ENCODE data around the gene SLC39A11.

SLC39A11 gene

DNA sequence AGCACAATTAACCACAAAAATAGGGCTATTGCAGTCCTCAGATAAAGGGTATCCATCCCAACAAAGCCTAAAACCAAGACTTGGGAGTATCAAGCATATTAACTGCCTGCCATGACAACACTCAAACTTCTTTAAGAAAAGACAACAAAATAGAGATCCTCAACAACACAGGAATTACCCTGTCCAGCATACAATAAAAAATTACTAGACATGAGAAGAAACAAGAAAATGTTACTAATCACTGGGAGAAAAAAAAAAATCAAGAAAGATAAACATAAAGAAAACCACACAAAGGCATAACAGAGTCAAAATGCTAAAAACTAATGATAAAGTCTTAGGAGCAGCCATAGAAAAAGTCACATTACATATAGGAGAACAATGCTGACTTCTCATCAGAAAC, 73.9 kb downstream of the SLC39A11 start (continued):
- TF ChIP-seq BACH2 (CRISPR knock-in tag; IDR thresholded peaks at IDR 0.05; ENCODE audit: borderline replicate concordance), result no peak
- TF ChIP-seq, protein P1, sequence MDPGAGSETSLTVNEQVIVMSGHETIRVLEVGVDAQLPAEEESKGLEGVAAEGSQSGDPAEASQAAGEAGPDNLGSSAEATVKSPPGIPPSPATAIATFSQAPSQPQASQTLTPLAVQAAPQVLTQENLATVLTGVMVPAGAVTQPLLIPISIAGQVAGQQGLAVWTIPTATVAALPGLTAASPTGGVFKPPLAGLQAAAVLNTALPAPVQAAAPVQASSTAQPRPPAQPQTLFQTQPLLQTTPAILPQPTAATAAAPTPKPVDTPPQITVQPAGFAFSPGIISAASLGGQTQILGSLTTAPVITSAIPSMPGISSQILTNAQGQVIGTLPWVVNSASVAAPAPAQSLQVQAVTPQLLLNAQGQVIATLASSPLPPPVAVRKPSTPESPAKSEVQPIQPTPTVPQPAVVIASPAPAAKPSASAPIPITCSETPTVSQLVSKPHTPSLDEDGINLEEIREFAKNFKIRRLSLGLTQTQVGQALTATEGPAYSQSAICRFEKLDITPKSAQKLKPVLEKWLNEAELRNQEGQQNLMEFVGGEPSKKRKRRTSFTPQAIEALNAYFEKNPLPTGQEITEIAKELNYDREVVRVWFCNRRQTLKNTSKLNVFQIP (CRISPR knock-in tag; IDR thresholded peaks at IDR 0.05; ENCODE audit: borderline replicate concordance, low read depth), result no peak
- no peak for TF ChIP-seq TOX (CRISPR knock-in tag; IDR thresholded peaks at IDR 0.05; ENCODE audit: borderline replicate concordance)
- TF ChIP-seq TCF4 (CRISPR knock-in tag; IDR thresholded peaks at IDR 0.05; ENCODE audit: borderline replicate concordance), result no peak

DNA sequence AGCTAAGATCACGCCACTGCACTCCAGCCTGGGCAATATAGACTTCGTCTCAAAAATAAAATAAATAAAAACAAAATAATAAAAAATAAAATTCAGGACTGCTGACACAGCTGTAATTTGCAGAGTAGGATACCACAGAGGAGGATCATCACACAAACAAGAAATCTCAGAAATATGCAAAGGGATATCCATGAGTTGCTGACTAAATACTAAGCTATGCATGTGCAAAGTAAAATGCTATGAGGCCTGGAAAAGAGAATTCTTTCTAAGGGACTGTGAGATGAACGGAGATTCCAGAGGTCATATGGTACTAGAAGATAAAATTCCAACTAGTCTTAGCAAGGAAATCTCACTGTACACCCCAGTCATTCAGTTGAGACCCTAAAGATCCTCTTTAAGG, 74.8 kb downstream of the SLC39A11 start:
- TF ChIP-seq ZNF70 (CRISPR knock-in tag; IDR thresholded peaks at IDR 0.05) (no peak), ZNF565 (CRISPR knock-in tag; conservative IDR thresholded peaks at IDR 0.05; ENCODE audit: low read depth) (no peak)
- ATAC-seq, result peak; percentile 84

DNA sequence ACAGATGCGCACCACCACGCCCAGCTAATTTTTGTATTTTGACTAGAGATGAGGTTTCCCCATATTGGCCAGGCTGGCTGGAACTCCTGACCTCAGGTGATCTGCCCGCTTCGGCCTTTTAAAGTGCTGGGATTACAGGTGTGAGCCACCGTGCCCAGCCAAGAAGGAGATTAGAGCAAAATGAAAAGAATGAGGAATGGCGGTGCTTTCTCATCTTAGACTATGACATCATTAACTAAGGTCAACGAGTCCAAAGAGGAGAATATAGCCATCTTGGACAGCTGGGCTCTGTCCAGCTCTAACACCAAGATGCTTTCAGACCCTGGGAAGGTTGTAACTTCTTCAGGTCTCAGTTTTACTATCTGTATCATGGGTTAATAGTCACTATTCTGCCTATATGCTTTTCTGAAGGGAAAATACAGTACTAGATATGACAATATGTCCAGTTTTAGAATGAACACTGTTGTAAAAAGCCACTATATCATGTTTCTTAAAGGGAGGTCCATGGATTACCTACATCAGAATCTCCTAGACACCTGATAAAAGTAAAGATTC, 76.7 kb downstream of the SLC39A11 start:
- TF ChIP-seq BACH2 (CRISPR knock-in tag; IDR thresholded peaks at IDR 0.05; ENCODE audit: borderline replicate concordance) (no peak), ARNTL (CRISPR knock-in tag; IDR thresholded peaks at IDR 0.05; ENCODE audit: borderline replicate concordance, low read depth) (no peak), TCF4 (CRISPR knock-in tag; IDR thresholded peaks at IDR 0.05; ENCODE audit: borderline replicate concordance) (no peak), ZC3H10 (CRISPR knock-in tag; IDR thresholded peaks at IDR 0.05) (no peak), ZFP30 (CRISPR knock-in tag; IDR thresholded peaks at IDR 0.05) (no peak), ISL1 (CRISPR knock-in tag; IDR thresholded peaks at IDR 0.05) (no peak), ZNF8 (CRISPR knock-in tag; IDR thresholded peaks at IDR 0.05) (no peak), TOX (CRISPR knock-in tag; IDR thresholded peaks at IDR 0.05; ENCODE audit: borderline replicate concordance) (no peak), OSR1 (CRISPR knock-in tag; IDR thresholded peaks at IDR 0.05) (no peak), CSDC2 (CRISPR knock-in tag; IDR thresholded peaks at IDR 0.05) (no peak), ESRRG (CRISPR knock-in tag; IDR thresholded peaks at IDR 0.05) (no peak), ZFP3 (CRISPR knock-in tag; IDR thresholded peaks at IDR 0.05) (no peak), ZNF70 (CRISPR knock-in tag; IDR thresholded peaks at IDR 0.05) (no peak), RARB (CRISPR knock-in tag; IDR thresholded peaks at IDR 0.05) (no peak)
- TF ChIP-seq, protein P2, sequence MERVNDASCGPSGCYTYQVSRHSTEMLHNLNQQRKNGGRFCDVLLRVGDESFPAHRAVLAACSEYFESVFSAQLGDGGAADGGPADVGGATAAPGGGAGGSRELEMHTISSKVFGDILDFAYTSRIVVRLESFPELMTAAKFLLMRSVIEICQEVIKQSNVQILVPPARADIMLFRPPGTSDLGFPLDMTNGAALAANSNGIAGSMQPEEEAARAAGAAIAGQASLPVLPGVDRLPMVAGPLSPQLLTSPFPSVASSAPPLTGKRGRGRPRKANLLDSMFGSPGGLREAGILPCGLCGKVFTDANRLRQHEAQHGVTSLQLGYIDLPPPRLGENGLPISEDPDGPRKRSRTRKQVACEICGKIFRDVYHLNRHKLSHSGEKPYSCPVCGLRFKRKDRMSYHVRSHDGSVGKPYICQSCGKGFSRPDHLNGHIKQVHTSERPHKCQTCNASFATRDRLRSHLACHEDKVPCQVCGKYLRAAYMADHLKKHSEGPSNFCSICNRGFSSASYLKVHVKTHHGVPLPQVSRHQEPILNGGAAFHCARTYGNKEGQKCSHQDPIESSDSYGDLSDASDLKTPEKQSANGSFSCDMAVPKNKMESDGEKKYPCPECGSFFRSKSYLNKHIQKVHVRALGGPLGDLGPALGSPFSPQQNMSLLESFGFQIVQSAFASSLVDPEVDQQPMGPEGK (CRISPR knock-in tag; IDR thresholded peaks at IDR 0.05; ENCODE audit: borderline replicate concordance), result no peak
- TF ChIP-seq, protein P3, sequence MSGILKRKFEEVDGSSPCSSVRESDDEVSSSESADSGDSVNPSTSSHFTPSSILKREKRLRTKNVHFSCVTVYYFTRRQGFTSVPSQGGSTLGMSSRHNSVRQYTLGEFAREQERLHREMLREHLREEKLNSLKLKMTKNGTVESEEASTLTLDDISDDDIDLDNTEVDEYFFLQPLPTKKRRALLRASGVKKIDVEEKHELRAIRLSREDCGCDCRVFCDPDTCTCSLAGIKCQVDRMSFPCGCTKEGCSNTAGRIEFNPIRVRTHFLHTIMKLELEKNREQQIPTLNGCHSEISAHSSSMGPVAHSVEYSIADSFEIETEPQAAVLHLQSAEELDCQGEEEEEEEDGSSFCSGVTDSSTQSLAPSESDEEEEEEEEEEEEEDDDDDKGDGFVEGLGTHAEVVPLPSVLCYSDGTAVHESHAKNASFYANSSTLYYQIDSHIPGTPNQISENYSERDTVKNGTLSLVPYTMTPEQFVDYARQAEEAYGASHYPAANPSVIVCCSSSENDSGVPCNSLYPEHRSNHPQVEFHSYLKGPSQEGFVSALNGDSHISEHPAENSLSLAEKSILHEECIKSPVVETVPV (CRISPR knock-in tag; IDR thresholded peaks at IDR 0.05), result no peak
- TF ChIP-seq, protein P4, sequence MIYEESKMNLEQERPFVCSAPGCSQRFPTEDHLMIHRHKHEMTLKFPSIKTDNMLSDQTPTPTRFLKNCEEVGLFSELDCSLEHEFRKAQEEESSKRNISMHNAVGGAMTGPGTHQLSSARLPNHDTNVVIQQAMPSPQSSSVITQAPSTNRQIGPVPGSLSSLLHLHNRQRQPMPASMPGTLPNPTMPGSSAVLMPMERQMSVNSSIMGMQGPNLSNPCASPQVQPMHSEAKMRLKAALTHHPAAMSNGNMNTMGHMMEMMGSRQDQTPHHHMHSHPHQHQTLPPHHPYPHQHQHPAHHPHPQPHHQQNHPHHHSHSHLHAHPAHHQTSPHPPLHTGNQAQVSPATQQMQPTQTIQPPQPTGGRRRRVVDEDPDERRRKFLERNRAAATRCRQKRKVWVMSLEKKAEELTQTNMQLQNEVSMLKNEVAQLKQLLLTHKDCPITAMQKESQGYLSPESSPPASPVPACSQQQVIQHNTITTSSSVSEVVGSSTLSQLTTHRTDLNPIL (CRISPR knock-in tag; IDR thresholded peaks at IDR 0.05; ENCODE audit: low read depth), result no peak
- TF ChIP-seq, protein P1 (CRISPR knock-in tag; IDR thresholded peaks at IDR 0.05; ENCODE audit: borderline replicate concordance, low read depth), result no peak
- TF ChIP-seq, protein P5, sequence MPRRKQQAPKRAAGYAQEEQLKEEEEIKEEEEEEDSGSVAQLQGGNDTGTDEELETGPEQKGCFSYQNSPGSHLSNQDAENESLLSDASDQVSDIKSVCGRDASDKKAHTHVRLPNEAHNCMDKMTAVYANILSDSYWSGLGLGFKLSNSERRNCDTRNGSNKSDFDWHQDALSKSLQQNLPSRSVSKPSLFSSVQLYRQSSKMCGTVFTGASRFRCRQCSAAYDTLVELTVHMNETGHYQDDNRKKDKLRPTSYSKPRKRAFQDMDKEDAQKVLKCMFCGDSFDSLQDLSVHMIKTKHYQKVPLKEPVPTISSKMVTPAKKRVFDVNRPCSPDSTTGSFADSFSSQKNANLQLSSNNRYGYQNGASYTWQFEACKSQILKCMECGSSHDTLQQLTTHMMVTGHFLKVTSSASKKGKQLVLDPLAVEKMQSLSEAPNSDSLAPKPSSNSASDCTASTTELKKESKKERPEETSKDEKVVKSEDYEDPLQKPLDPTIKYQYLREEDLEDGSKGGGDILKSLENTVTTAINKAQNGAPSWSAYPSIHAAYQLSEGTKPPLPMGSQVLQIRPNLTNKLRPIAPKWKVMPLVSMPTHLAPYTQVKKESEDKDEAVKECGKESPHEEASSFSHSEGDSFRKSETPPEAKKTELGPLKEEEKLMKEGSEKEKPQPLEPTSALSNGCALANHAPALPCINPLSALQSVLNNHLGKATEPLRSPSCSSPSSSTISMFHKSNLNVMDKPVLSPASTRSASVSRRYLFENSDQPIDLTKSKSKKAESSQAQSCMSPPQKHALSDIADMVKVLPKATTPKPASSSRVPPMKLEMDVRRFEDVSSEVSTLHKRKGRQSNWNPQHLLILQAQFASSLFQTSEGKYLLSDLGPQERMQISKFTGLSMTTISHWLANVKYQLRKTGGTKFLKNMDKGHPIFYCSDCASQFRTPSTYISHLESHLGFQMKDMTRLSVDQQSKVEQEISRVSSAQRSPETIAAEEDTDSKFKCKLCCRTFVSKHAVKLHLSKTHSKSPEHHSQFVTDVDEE (CRISPR knock-in tag; IDR thresholded peaks at IDR 0.05), result no peak
- ATAC-seq, result no peak

Measured in SK-N-SH treated with all-trans-retinoic acid at 6 μM for 48 hours (cell line).